HepG2 (cell line): ENCODE data around the gene PPP4R4.
A peak's percentile ranks its signal among the peaks of the same experiment; 100 is the strongest.

Experiments used
- CTCF ChIP-seq: sonication (generic); formaldehyde crosslinking; IDR thresholded peaks from 2 replicates; pipeline ENCODE4 v1.5.0; 2020; ENCODE audit warnings: mild to moderate bottlenecking, missing genetic modification reagents, moderate library complexity
- EZH2 ChIP-seq: conservative IDR thresholded peaks from 2 replicates; pipeline ENCODE4 v1.6.1; 2012; ENCODE audit warnings: mild to moderate bottlenecking, low read depth, low read length, moderate library complexity
- RARG ChIP-seq: sonication (generic); formaldehyde crosslinking; IDR thresholded peaks from 2 replicates; pipeline ENCODE4 v1.4.0; 2020; ENCODE audit warnings: low read depth, mild to moderate bottlenecking, missing genetic modification reagents

GRCh38 chr14:94320243-94320642, 146.1 kb downstream of the PPP4R4 start:
- TF ChIP-seq RARG (CRISPR knock-in tag) (no peak), CTCF (peak; percentile 40; the same call in 1 of the 2 replicates), EZH2 (no peak)
